ENCODE data around the gene MORN1.

DNA sequence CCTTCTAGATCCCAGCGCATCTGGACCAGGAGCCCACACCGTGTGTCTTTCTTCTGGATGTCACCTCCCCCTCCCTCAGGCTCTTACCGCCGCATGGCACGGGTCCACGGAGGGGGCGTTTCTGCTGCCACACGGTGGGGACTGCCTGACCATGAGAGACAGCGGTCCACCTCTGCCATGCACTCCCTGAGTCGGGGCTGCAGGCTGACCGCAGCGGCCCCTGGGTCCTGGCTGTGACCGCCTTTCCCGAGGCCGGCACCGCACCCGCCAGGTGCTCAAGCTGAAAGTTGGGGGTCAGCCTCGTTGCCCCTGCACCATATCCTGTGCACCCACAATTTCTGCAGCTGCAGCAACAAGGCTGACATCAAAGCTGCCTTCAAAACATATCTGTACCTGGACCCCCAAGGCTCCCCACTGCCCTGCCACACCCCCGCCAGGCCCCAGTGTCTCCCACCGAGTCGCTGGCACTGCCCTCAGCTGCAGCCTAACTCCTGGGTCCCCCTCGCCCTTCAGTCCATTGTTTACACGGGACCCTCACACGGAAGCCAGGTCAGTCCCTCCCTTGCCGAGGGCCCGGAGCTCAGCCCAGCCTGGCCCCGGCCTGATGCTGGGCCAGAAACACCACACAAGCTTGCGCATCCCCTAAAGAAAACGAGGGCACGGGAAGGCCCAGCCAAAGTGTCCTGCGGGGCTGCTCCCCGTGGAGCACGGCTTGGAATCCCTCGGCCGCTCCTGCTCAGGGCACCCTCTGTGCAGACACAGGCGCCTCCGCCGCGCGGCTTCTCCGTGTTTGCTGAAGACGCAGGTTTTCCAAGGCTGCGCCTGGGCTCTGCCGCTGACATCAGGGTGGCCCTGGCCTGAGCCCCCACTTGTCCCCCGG lies 51.9 kb downstream of the MORN1 start:
- TF ChIP-seq POLR2A (IDR thresholded peaks at IDR 0.05; ENCODE audit: low read depth, low read length): no peak
- no peak for TF ChIP-seq TAF1 (IDR thresholded peaks at IDR 0.05; ENCODE audit: borderline replicate concordance, low read depth, low read length)

Data from GM12892 (cell line).